GM12864 (cell line): ENCODE data around the gene ELMOD3.
"Not testable (repeated sequence)": the region's sequence is repeated elsewhere in the genome, so short reads cannot be mapped to it uniquely, and the experiment has no call there.

Experiments used
- DNase-seq: peaks from one replicate; pipeline ENCODE4 v3.0.0-alpha.2; 2011; ENCODE audit warnings: low read depth
- H3K4me3 ChIP-seq: 2 replicates; pipeline ENCODE4 v1.5.1; 2011; ENCODE audit warnings: mild to moderate bottlenecking, low read depth, low read length, control low read depth
- CTCF ChIP-seq: IDR thresholded peaks from 2 replicates; pipeline ENCODE4 v1.5.1; 2011; ENCODE audit warnings: low read depth, mild to moderate bottlenecking, moderate library complexity, low read length, control low read depth, inconsistent platforms; ENCODE audit errors: missing control alignments

Gene ELMOD3

GRCh38 chr2:85405201-85406059 is 50.9 kb downstream of the ELMOD3 start:
- DNase-seq = no peak

DNA sequence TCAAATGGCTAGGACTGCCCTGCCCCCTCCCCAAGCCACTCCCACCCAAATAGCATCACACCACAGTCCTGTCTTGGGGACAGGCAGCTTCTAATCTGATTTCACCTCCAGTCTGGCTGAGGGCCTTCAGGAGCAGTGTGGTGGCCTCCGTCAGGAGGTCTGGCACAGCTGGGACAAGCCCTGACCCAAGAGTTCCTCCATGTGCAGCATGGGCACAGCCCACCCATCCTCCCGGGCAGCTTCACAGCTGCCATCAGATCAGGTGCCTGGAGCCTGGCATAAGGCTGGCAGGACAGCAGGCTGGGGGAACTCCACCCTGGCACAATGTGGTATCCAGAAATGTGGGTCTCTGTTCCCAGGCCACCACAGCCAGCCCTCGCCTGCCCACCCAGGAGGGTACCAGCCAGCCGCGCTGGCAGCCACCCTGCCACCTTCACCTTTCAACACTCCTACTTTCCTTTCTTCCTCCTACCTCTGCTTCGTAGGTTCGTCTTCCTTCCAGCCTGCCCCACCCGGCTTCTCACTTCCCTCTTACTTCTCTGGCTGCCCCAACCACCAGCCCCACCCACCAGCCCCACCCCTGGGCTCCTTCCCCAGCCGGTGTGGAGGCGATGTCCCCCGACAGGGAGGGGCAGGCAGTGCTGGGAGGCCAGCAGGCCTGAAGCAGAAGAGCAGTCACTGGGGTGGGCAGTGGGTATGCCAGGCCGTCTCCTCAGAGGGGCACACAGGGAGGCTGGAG is 55.4 kb downstream of the ELMOD3 start, which contains the start of gene CAPG:
Gene CAPG (minus strand): TSS at position 522 of the 739 bp plus-strand sequence. CDS start 8,221 bp downstream, outside the sequence.
- DNase-seq = peak; percentile 39
- TF ChIP-seq CTCF = no peak
- H3K4me3 ChIP-seq = peak within 1 kb of the TSS; percentile 56

More at GRCh38 chr2:85405201-85406059, 50.9 kb downstream of the ELMOD3 start:
- H3K4me3 ChIP-seq = no peak overlapping the region
- no peak for TF ChIP-seq CTCF

GRCh38 chr2:85410584-85411404 is 56.2 kb downstream of the ELMOD3 start:
- no peak for TF ChIP-seq CTCF
- H3K4me3 ChIP-seq = no peak overlapping the region; the same call in 1 of the 2 replicates
- no peak for DNase-seq

GRCh38 chr2:85411405-85411748 is 56.8 kb downstream of the ELMOD3 start:
- H3K4me3 ChIP-seq = no peak overlapping the region
- TF ChIP-seq CTCF = no peak
- DNase-seq = no peak

DNA sequence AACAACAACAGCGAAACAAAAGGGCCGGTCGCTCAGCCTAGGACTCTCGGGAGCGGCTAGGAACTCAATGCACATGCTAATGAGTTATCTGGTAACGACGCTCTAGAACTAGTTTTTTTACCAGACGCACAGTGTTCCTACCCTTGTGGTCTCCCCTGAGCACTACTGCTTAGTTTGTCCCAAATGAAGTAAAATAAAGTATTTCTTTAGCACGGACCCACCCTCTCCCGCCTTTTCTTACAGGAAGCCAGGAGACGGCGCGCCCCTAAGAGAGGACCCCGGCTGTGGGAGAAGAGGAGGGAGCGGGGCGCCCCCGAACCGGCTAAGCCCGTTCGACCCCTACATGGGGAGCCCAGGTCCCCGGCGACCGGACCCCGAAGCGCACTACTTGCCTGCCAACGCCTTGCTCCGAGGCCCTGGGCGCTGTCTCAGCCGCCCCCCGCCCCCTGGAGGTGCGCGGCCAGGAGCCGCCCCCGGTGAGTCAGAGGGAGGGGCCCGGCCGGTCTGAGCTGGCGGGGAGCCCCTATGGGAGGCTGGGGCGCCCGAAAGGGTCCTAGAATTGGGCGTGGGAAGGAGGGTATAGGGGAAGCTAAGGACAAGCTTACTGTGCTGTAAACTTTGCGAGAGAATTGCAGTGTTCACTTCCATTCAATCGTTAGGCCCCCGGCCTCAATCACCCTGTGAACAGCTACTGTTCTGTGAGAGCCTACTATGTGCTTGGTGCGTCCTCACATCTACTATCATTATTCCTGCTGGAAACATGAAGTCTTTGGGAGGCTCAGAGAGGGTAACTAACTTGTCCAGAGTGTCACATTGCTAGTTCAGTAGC is 59.2 kb downstream of the ELMOD3 start:
- no peak overlapping the region; the same call in 1 of the 2 replicates for H3K4me3 ChIP-seq
- DNase-seq = no peak
- TF ChIP-seq CTCF = no peak

DNA sequence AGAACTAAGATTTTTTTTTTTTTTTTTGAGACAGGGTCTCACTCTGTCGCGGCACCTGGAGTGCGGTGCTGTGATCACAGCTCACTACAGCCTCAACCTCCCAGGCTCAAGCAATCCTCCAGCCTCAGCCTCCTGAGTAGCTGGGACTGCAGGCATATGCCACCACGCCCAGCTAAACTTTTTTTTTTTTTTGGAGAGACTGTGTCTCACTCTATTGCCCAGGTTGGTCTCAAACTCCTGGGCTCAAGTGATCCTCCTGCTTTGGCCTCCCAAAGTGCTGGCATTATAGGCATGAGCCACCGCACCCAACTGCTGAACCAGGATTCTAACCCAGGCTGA is 59.8 kb downstream of the ELMOD3 start:
- not testable (repeated sequence) for DNase-seq, H3K4me3 ChIP-seq
